Activated CD4-positive, alpha-beta T cell treated with anti-CD3 and anti-CD28 coated beads for 36 hours (primary cell): Measurements from ENCODE around the gene BRD7. TPM values are rescaled to one million over a fixed set of nuclear protein-coding genes. Genes with fewer than 3 reads are reported as not detected.

ENCODE experiments used
- ATAC-seq: fragments of 200-7000 bp; cut with Tn5 transposase; one replicate; pipeline ENCODE4 v1.10.0; 2021; ENCODE audit warnings: mild to moderate bottlenecking, moderate library complexity
- CTCF ChIA-PET: fragments of 350-600 bp; sonication (Branson Sonifier 250); formaldehyde crosslinking; loops from one replicate; lab custom pipeline; 2021; ENCODE audit warnings: antibody characterized with exemption; lab: Charles Lee
- POLR2A ChIA-PET: fragments of 350-600 bp; sonication (Branson Sonifier 250); formaldehyde crosslinking; loops from one replicate; lab custom pipeline; 2021; ENCODE audit warnings: antibody characterized with exemption, inconsistent platforms; lab: Charles Lee
- DNase-seq: peaks from one replicate; pipeline ENCODE4 v3.0.0-alpha.2; 2020
- H3K27ac Mint-ChIP-seq: one replicate; pipeline ENCODE4 v1.8.0; 2021; ENCODE audit warnings: mixed read lengths
- H3K27me3 Mint-ChIP-seq: one replicate; pipeline ENCODE4 v1.8.0; 2021; ENCODE audit warnings: mixed read lengths
- H3K36me3 Mint-ChIP-seq: one replicate; pipeline ENCODE4 v1.8.0; 2021; ENCODE audit warnings: low read depth, mixed read lengths
- H3K4me1 Mint-ChIP-seq: one replicate; pipeline ENCODE4 v1.8.0; 2021; ENCODE audit warnings: mixed read lengths
- H3K4me3 Mint-ChIP-seq: one replicate; pipeline ENCODE4 v1.8.0; 2021; ENCODE audit warnings: mild to moderate bottlenecking, moderate library complexity, mixed read lengths
- H3K9me3 Mint-ChIP-seq: one replicate; pipeline ENCODE4 v1.8.0; 2021; ENCODE audit warnings: low read depth, mixed read lengths
- intact Hi-C, 2 experiments: fragments of 100-400 bp; cut with DNase I in 1 of 2; cut with micrococcal nuclease in 1 of 2; formaldehyde crosslinking; loops; one replicate each; pipeline versions ENCODE4 v1.14.2 to v1.15.1; 2022 to 2024; cut with DNase I, micrococcal nuclease
- total RNA-seq, 2 experiments: library from RNA; stranded (reverse); gene quantifications; one replicate each; pipeline ENCODE4 v1.2.3, GENCODE V29; 2021

The BRD7 gene
- total RNA-seq, 2 experiments from 2014 or later: 87.7 to 104 TPM

GRCh38 chr16:50310308-50311133 is 58.3 kb downstream of the BRD7 start:
- H3K27ac Mint-ChIP-seq: no peak overlapping the region
- ChIA-PET POLR2A (no interaction called here), CTCF (interaction anchor here (0.6 to 1.4 kb wide), 3 partner anchors 44 to 112 kb away, joined by 3 to 4 read pairs (median 4); no protein-coding TSS in a partner anchor)
- H3K9me3 Mint-ChIP-seq: no peaks in the 10 kb centered on the region
- no peak overlapping the region for H3K4me3 Mint-ChIP-seq
- intact Hi-C loops: no loop called here
- peaks cover 36% of the 10 kb centered on the region for H3K36me3 Mint-ChIP-seq
- ATAC-seq: no peak
- H3K27me3 Mint-ChIP-seq: no peaks in the 10 kb centered on the region
- DNase-seq: peak; percentile 4
- H3K4me1 Mint-ChIP-seq: peaks cover 14% of the 10 kb centered on the region

DNA sequence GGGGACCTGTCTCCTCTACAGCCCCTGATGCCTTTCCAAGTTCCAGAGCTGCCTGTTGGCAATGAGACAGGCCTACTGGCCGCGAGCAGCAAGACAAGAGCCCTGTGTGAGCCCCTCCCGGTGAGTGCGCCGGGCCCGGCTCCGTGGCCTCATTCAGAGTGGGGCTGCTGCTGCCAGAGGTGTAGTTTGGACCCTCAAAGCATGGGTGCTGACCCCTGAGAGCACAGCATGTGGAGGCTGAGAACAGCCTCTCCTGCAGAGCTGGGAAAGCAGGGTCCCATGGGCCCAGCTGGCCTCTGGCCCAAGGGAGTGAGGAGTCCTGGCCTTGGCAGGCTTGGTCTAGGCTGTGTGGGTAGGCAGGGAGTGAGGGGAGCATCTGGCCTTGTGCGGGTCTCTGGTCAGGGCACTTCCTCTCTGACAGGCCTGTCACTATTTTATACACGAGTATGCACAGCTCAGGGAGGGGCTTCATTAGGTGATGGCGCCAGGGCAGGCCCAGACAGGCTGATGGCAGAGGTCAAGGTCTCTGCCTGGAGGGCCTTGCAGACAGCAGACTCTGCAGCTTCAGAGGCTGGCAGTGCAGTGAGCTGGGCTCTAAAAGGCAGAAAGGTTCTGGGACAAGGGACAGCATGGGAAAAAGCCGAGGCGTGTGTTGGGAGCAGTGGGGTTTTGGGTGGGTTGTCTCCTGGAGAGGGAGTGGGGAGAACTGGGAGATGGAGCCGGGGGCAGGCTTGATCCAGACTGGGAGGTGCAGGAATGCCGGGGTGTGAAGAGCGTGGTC is 59.1 kb downstream of the BRD7 start:
- Mint-ChIP-seq H3K27me3 (no peaks in the 10 kb centered on the region), H3K9me3 (no peaks in the 10 kb centered on the region), H3K4me1 (peaks cover 14% of the 10 kb centered on the region), H3K27ac (peak overlapping the region; percentile 42), H3K4me3 (no peak overlapping the region), H3K36me3 (peaks cover 32% of the 10 kb centered on the region)
- DNase-seq (peak; percentile 2), ATAC-seq (no peak)
- intact Hi-C loops: no loop called here
- ChIA-PET CTCF (interaction anchor here (0.6 to 1.4 kb wide), 3 partner anchors 12 to 111 kb away, joined by 3 to 4 read pairs (median 3); no protein-coding TSS in a partner anchor), POLR2A (no interaction called here)

- no peak overlapping the region for H3K4me3 Mint-ChIP-seq
- H3K27ac Mint-ChIP-seq: peak overlapping the region; percentile 42
- H3K4me1 Mint-ChIP-seq: peaks cover 14% of the 10 kb centered on the region
- ATAC-seq: no peak
- H3K36me3 Mint-ChIP-seq: peaks cover 28% of the 10 kb centered on the region
- no peak for DNase-seq
- ChIA-PET POLR2A (no interaction called here), CTCF (interaction anchor here (1.3 kb wide), 1 partner anchor 13 kb away, joined by 3 read pairs; no protein-coding TSS in a partner anchor)
- intact Hi-C loops: no loop called here
- no peaks in the 10 kb centered on the region for H3K27me3 Mint-ChIP-seq
- no peaks in the 10 kb centered on the region for H3K9me3 Mint-ChIP-seq
Observed at GRCh38 chr16:50309156-50309526, 59.6 kb downstream of the BRD7 start.

DNA sequence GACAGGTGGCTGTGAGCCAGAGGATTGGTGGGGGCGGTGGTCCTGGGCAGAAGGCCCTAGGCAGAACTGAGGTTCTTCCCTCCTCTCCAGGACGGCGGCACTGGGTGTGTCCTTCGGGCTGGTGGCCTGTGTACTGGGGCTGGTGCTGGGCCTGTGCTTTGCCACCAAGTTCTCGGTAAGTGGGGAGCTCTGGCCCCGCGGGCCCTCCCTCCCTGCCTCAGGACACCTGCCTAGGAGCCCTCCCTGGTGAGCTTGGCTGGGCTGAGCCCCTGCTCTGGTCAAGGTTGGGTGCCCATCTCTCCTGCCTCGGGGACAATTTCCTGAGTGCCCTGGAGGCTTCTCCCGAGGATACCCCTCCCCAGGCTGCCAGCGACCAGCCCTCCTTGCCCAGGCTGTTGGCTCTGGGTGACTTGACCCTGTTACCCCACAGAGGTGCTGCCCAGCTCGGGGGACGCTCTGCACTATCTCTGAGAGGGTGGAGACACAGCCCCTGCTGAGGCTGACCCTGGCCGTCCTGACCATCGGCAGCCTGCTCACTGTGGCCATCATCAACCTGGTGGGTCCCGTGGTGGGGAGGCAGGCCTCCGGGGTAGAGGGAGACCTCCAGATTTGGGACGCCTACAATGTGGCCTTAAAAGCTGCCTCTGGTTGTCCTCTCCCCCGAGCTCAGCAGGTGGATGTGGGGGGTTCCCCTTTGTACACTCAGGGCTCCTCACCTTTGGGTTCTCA is 60.4 kb downstream of the BRD7 start:
- Mint-ChIP-seq H3K4me3 (no peak overlapping the region), H3K9me3 (no peaks in the 10 kb centered on the region), H3K36me3 (peaks cover 22% of the 10 kb centered on the region), H3K27me3 (no peaks in the 10 kb centered on the region), H3K27ac (no peak overlapping the region), H3K4me1 (peaks cover 7% of the 10 kb centered on the region)
- ChIA-PET POLR2A (no interaction called here), CTCF (interaction anchor here (1.0 to 1.3 kb wide), 2 partner anchors 14 to 19 kb away, joined by 3 read pairs; no protein-coding TSS in a partner anchor)
- DNase-seq (peak; percentile 4), ATAC-seq (no peak)
- intact Hi-C loops: no loop called here

- Mint-ChIP-seq H3K9me3 (no peaks in the 10 kb centered on the region), H3K36me3 (peaks cover 17% of the 10 kb centered on the region), H3K4me3 (no peak overlapping the region), H3K27ac (no peak overlapping the region), H3K4me1 (peaks cover 2% of the 10 kb centered on the region), H3K27me3 (no peaks in the 10 kb centered on the region)
- DNase-seq (peak; percentile 1), ATAC-seq (no peak)
- intact Hi-C loops: no loop called here
- ChIA-PET CTCF (interaction anchor here (0.6 to 1.4 kb wide), 4 partner anchors 46 to 451 kb away, joined by 3 to 4 read pairs (median 3); no protein-coding TSS in a partner anchor), POLR2A (no interaction called here)
Observed at GRCh38 chr16:50306287-50306686, 62.5 kb downstream of the BRD7 start.

DNA sequence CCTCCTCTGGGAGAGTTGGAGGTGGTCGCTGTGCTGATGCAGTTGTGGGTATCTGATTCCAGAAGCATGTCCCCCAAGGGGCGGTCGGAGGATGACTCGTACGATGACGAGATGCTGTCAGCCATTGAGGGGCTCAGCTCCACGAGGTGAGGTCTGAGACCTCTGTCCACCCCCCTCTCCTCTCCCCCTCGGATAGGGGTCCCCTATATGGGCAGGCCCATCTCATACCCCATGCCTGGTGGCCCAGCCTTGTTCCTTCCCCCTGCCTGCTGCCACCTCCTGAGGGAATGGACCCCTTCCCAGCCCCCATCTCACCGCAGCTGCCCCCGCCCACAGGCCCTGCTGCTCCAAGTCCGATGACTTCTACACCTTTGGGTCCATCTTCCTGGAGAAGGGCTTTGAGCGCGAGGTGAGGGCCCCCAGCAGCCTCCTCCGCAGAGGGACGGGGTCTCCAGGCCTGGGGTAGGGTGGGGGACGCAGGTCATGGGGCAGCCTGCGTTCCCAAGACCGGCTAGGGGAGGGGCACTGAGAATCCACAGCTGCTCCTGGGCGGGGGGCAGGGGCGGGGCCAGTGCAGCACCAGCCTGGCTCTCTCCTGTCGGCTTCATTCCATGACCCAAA is 63.2 kb downstream of the BRD7 start:
- no peak overlapping the region for H3K4me3 Mint-ChIP-seq
- POLR2A ChIA-PET: no interaction called here
- peaks cover 17% of the 10 kb centered on the region for H3K36me3 Mint-ChIP-seq
- H3K9me3 Mint-ChIP-seq: no peaks in the 10 kb centered on the region
- ATAC-seq (no peak), DNase-seq (peak; percentile 5)
- no peak overlapping the region for H3K27ac Mint-ChIP-seq
- H3K27me3 Mint-ChIP-seq: no peaks in the 10 kb centered on the region
- intact Hi-C loops: no loop called here
- peaks cover 2% of the 10 kb centered on the region for H3K4me1 Mint-ChIP-seq
- CTCF ChIA-PET: interaction anchor here (0.6 to 1.4 kb wide), 2 partner anchors 45 to 94 kb away, joined by 3 to 4 read pairs; no protein-coding TSS in a partner anchor

DNA sequence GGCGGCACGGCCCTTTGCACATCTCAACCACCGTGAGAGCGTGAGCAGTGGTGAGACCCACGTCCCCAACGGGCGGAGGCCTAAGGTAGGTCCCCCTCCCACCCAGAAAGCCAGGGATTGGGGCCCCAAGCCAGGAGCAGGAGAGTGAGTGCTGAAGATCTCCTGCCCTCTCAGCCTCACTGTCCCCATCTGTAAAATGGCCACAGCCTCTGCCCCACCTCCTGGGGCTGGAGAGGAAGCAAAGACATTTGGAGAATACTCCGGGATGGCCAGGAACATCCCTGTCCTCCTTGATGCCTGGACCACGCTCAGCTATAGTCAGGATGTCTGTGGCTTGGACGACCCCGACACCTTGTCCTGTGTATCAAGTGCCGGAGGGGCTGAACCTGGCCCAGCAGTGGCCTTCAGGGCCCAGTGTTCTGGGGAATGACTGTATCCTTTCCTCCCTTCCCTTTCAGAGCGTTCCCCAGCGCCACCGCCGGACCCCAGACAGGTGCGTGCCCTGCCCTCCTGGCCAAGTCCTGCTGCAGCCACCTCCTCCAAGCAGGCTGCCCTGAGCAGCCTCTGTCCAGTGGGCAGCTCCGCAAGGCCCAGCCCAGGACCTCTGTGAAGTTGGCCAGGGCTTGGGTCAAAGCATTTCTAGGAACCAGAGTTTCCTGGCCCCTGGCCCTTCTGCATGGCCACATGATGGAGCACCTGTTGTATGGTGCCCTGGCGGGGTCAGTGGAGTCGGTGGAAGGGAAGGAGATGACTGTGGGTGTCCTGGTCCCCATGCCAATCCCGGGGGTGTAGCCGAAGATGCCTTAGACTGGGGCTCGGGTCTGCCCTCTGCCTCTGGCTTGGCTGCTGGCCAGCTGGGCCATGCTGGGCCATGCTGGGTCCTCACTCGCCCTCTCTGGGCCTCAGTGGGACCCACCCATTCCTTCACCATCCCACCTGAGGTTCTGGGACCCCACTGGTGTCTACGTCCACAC is 64.0 kb downstream of the BRD7 start:
- no peak for ATAC-seq
- peaks cover under 1% of the 10 kb centered on the region for H3K4me1 Mint-ChIP-seq
- H3K4me3 Mint-ChIP-seq: no peak overlapping the region
- POLR2A ChIA-PET: no interaction called here
- no peak overlapping the region for H3K27ac Mint-ChIP-seq
- H3K27me3 Mint-ChIP-seq: no peaks in the 10 kb centered on the region
- DNase-seq: peak; percentile 6
- H3K36me3 Mint-ChIP-seq: peaks cover 14% of the 10 kb centered on the region
- H3K9me3 Mint-ChIP-seq: no peaks in the 10 kb centered on the region
- CTCF ChIA-PET: interaction anchor here (0.7 to 1.3 kb wide), 3 partner anchors 22 to 142 kb away, joined by 3 to 4 read pairs (median 4); no protein-coding TSS in a partner anchor
- intact Hi-C loops: no loop called here

GRCh38 chr16:50303605-50304466 is 65.0 kb downstream of the BRD7 start:
- Mint-ChIP-seq H3K27ac (no peak overlapping the region), H3K36me3 (peaks cover 14% of the 10 kb centered on the region), H3K4me1 (no peaks in the 10 kb centered on the region), H3K27me3 (no peaks in the 10 kb centered on the region), H3K4me3 (no peak overlapping the region), H3K9me3 (no peaks in the 10 kb centered on the region)
- DNase-seq (peak; percentile 5), ATAC-seq (no peak)
- CTCF ChIA-PET: interaction anchor here (0.7 to 1.3 kb wide), 3 partner anchors 23 to 142 kb away, joined by 3 to 4 read pairs (median 4); no protein-coding TSS in a partner anchor
- intact Hi-C loops: no loop called here
- POLR2A ChIA-PET: no interaction called here

DNA sequence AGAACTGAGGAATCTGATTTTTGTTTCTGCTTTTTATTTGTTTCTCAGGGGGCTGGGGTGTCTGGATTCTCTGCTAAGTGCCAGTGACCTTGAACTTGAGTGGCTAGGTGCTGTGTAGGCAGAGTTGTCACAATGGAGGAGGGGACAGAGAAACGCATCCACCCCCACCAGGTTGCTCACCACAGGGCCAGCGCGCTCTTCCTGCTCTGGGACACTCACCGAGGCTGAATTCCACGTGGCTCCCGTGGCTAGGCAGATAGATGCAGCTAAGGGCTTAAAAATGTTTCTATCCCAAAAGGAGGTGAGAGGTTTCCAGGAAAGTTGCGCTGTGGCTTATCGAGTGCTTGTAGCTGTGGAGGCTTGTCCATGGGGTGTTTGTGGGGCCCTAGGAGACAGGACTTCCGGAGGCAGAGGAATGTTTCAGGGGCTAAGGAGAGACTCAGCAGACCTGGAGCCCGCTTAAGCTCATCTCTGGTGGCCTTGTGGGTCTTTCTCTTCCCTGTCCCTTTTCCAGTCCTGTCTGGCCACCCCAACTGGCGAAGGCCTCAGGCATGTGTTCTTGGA is 65.7 kb downstream of the BRD7 start:
- ChIA-PET POLR2A (interaction anchor here (0.6 kb wide), 1 partner anchor 468 kb away, joined by 3 read pairs; no protein-coding TSS in a partner anchor), CTCF (no interaction called here)
- Mint-ChIP-seq H3K36me3 (peaks cover 14% of the 10 kb centered on the region), H3K4me3 (no peak overlapping the region), H3K27me3 (no peaks in the 10 kb centered on the region), H3K4me1 (no peaks in the 10 kb centered on the region), H3K9me3 (no peaks in the 10 kb centered on the region), H3K27ac (peak overlapping the region; percentile 31)
- peak; percentile 2 for DNase-seq
- intact Hi-C loops: no loop called here
- no peak for ATAC-seq
